Kidney (tissue), 14 donors: ENCODE results near the gene KRTAP4-7. TPM values are rescaled to one million over a fixed set of nuclear protein-coding genes. Genes with fewer than 3 reads are reported as not detected.
"Not testable (repeated sequence)": the region's sequence is repeated elsewhere in the genome, so short reads cannot be mapped to it uniquely, and the experiment has no call there.

Experiments used
- DNase-seq, 5 donors: peaks; one replicate each; pipeline ENCODE4 v3.0.0-alpha.2; 2013 to 2020
- FAIRE-seq: peaks from 2 replicates; lab custom pipeline; 2012; peaks lifted over from hg19 to GRCh38; lab: Jason Lieb, UNC
- H3K27ac ChIP-seq, 2 donors: one replicate each; pipeline ENCODE4 v1.7.0; 2013; ENCODE audit warnings: low read depth in 2 of 2, low read length in 2 of 2, inconsistent platforms in 1 of 2
- H3K27me3 ChIP-seq: one replicate; pipeline ENCODE4 v1.7.1; 2013; ENCODE audit warnings: low read length, inconsistent platforms; ENCODE audit not compliant: control insufficient read depth, insufficient read depth
- H3K36me3 ChIP-seq, 3 donors: one replicate each; pipeline versions ENCODE4 v1.7.0 to v1.7.1; 2013; ENCODE audit warnings: low read length in 3 of 3, control low read depth in 1 of 3, inconsistent platforms in 1 of 3; ENCODE audit not compliant: insufficient read depth in 3 of 3, control insufficient read depth in 2 of 3
- H3K4me1 ChIP-seq, 3 donors: one replicate each; pipeline versions ENCODE4 v1.7.0 to v1.7.1; 2013; ENCODE audit warnings: low read length in 3 of 3, inconsistent platforms in 1 of 3, low read depth in 1 of 3; ENCODE audit not compliant: control insufficient read depth in 2 of 3, insufficient read depth in 2 of 3
- H3K4me3 ChIP-seq, 3 donors: one replicate each; pipeline versions ENCODE4 v1.7.0 to v1.8.1; 2013; ENCODE audit warnings: low read length in 3 of 3, control low read depth in 1 of 3, inconsistent platforms in 1 of 3
- H3K9ac ChIP-seq, 3 donors: one replicate each; pipeline versions ENCODE4 v1.7.0 to v1.7.1; 2013; ENCODE audit warnings: low read length in 3 of 3, control low read depth in 1 of 3, inconsistent platforms in 1 of 3
- H3K9me3 ChIP-seq, 3 donors: one replicate each; pipeline versions ENCODE4 v1.7.0 to v1.7.1; 2013; ENCODE audit warnings: low read length in 3 of 3, control low read depth in 1 of 3, inconsistent platforms in 1 of 3; ENCODE audit not compliant: control insufficient read depth in 2 of 3, insufficient read depth in 1 of 3
- CTCF ChIP-seq: IDR thresholded peaks from 3 replicates; pipeline ENCODE4 v1.5.1; 2012; ENCODE audit warnings: mild to moderate bottlenecking, moderate library complexity, borderline replicate concordance; ENCODE audit not compliant: insufficient read depth; ENCODE audit errors: extremely low read depth
- intact Hi-C: fragments of 100-400 bp; cut with DNase I; formaldehyde crosslinking; loops from one replicate; pipeline ENCODE4 v1.11.1; 2022
- polyA plus RNA-seq: library from polyadenylated mRNA; stranded (reverse); fragments of 350-450 nt; fragmentation: Illumina TruSeq; extraction: RNeasy Lipid Tissue Mini Kit (QIAGEN cat#74804); gene quantifications from one replicate; pipeline ENCODE4 v1.2.3, GENCODE V29; 2014; ENCODE audit warnings: low read depth, low replicate concordance; ENCODE audit not compliant: insufficient read depth
- total RNA-seq: library from RNA; stranded (reverse); fragmentation: NEBNext Ultra II Directional; extraction: Animal tissue kit (Norgen Biotek cat#: 25700); gene quantifications from one replicate; pipeline ENCODE4 v1.2.1, GENCODE V29; 2021
- donor health status: control.
- donor health status: control.
- donor health status: control.
- donor health status: control.
- donor health status: control.
- donor health status: DM: yes; HTN: yes; CAD: no.
- donor health status: Normal renal cell carcinoma (clear cell type).

The KRTAP4-7 gene
- total and polyA plus RNA-seq, 2 donors from 2014 or later, result not detected

DNA sequence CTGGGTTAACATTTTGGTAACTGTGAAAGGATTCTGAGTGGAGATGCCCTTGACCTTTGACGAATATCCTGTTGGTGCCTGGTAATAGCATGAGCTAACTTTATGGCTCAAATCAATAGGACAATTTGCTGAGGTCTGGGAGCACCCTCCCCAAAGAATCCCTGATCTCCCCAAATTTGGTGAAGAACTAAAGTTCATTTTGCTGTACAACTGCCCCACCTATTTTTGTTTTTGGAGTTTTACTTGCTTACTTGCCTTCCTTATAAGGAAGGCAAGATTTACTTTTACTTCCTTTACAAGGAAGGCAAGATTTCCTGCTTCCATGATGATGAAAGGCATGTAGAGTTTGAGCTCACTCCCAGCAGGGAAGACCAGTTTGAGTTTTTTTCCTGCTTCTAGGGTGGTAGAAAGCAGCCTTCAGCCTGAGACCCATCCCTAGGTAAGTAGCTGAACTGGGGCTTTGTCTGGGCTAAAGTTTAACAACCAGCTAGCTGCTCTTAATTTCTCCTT lies 24.0 kb downstream of the KRTAP4-7 start:
- DNase-seq (no peak), FAIRE-seq (no peak)
- no peak overlapping the region for H3K9ac ChIP-seq
- no peak for TF ChIP-seq CTCF
- H3K36me3 ChIP-seq, result no peaks in the 10 kb centered on the region
- no peak overlapping the region for H3K4me3 ChIP-seq
- no peak overlapping the region for H3K27ac ChIP-seq
- no peaks in the 10 kb centered on the region for H3K27me3 ChIP-seq
- H3K9me3 ChIP-seq, result no peaks in the 10 kb centered on the region
- intact Hi-C loops, result no loop called here
- no peaks in the 10 kb centered on the region for H3K4me1 ChIP-seq

DNA sequence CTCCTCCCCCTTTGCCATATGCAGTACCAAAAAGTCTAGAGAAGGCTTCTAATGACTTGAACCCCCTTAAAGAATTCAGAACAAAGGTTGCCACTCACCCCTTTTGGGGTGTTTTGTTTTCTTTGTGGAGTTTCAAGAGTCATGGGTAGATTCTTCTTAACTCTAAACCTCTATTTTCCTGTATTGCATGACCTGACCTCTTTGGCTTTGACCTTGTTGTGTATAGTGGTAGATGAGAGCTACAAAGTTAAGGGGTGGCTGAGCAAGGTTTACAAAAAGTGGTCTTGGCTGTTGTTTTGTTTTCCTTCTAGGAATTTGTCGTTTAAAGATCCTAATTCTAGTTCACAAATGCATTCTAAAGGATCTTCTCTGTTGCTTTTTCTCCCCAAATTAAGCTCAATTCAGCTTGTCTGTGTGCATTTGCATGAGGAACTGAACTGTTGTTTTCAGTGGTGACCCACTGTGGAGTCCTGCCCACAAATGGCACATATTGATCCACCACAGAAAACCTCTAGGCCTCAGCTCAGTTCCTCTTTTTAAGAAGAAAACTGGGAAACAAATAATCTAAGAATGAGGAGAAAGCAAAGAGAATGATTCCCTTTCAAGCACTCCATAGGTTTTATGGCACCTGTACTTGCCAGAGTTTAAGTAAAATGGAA lies 24.9 kb downstream of the KRTAP4-7 start:
- H3K27me3 ChIP-seq, intact Hi-C loops, FAIRE-seq: not testable (repeated sequence)

GRCh38 chr17:41111151-41111885 lies 27.4 kb downstream of the KRTAP4-7 start:
- Histone ChIP-seq H3K36me3 (no peaks in the 10 kb centered on the region), H3K4me3 (no peak overlapping the region), H3K9me3 (no peaks in the 10 kb centered on the region), H3K27me3 (no peaks in the 10 kb centered on the region), H3K4me1 (no peaks in the 10 kb centered on the region), H3K9ac (no peak overlapping the region), H3K27ac (no peak overlapping the region)
- DNase-seq (no peak), FAIRE-seq (no peak)
- intact Hi-C loops, result no loop called here
- TF ChIP-seq CTCF, result no peak

More for the DNA sequence above, 24.9 kb downstream of the KRTAP4-7 start:
- H3K9me3 ChIP-seq, H3K4me3 ChIP-seq, H3K27ac ChIP-seq, DNase-seq, H3K36me3 ChIP-seq, H3K9ac ChIP-seq, H3K4me1 ChIP-seq: not testable (repeated sequence)

GRCh38 chr17:41116297-41116696 lies 32.3 kb downstream of the KRTAP4-7 start:
- no peak for TF ChIP-seq CTCF
- Histone ChIP-seq H3K9ac (no peak overlapping the region), H3K27me3 (no peaks in the 10 kb centered on the region), H3K9me3 (no peaks in the 10 kb centered on the region), H3K36me3 (no peaks in the 10 kb centered on the region), H3K27ac (no peak overlapping the region), H3K4me1 (no peaks in the 10 kb centered on the region), H3K4me3 (no peak overlapping the region)
- no peak for FAIRE-seq
- no peak for DNase-seq
- intact Hi-C loops, result no loop called here

- H3K27ac ChIP-seq, result not testable (repeated sequence)
- peak in 1 of 5 donors; percentile 24 for DNase-seq
Measured at GRCh38 chr17:41117846-41118386, 34.0 kb downstream of the KRTAP4-7 start, which contains the start of gene KRTAP4-11. Gene KRTAP4-11 (minus strand): TSS chr17:41118373. CDS start chr17:41118315, 58 bp downstream.

More at GRCh38 chr17:41117846-41118386, 34.0 kb downstream of the KRTAP4-7 start, which contains the start of gene KRTAP4-11:
- H3K4me3 ChIP-seq, intact Hi-C loops, H3K36me3 ChIP-seq, H3K9ac ChIP-seq, H3K9me3 ChIP-seq, FAIRE-seq, H3K27me3 ChIP-seq, H3K4me1 ChIP-seq: not testable (repeated sequence)
